Lower leg skin (tissue), 3 donors: Measurements from ENCODE around the gene PARD6A.

ENCODE experiments used
- CTCF ChIP-seq, 3 donors: fragments of 450-650 bp; IDR thresholded peaks; one replicate each; pipeline ENCODE4 v1.5.1; 2016; ENCODE audit warnings: antibody characterized with exemption in 3 of 3, mild to moderate bottlenecking in 3 of 3, moderate library complexity in 2 of 3
- POLR2A ChIP-seq, 2 donors: fragments of 450-650 bp; IDR thresholded peaks; one replicate each; pipeline ENCODE4 v1.6.1; 2016 to 2017; ENCODE audit warnings: antibody characterized with exemption in 2 of 2, mild to moderate bottlenecking in 1 of 2, moderate library complexity in 1 of 2

- no peak for TF ChIP-seq POLR2A (IDR thresholded peaks at IDR 0.05)
- TF ChIP-seq CTCF (IDR thresholded peaks at IDR 0.05) = no peak
Measured at GRCh38 chr16:67675999-67676398, 15.2 kb downstream of the PARD6A start.
